GM19193 (cell line): ENCODE results near the gene SNRNP200.

Source experiments
- POLR2A ChIP-seq: IDR thresholded peaks from 4 replicates; pipeline ENCODE4 v1.6.1; 2011; ENCODE audit not compliant: insufficient read depth, insufficient read length; ENCODE audit errors: extremely low read depth

The SNRNP200 gene

DNA sequence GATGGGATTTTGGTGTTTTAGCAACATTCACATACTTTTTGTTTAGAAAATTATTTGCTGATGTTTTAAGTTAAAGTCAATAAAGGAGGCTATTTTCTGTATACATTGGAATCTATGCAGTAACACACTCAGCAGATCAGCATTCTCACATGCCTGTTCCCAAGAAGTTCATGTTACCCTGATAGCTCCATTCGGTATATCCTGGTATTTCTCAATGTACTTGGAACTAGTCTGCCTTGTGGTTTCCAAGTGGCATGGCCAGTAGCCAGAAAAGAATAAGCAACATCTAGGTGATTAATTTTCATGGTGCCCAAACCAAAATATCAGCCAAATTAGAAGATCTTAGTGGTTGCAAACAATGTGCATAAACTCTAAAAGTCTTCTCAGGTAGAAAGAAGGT lies 25.1 kb upstream of the SNRNP200 start:
- TF ChIP-seq POLR2A: no peak

DNA sequence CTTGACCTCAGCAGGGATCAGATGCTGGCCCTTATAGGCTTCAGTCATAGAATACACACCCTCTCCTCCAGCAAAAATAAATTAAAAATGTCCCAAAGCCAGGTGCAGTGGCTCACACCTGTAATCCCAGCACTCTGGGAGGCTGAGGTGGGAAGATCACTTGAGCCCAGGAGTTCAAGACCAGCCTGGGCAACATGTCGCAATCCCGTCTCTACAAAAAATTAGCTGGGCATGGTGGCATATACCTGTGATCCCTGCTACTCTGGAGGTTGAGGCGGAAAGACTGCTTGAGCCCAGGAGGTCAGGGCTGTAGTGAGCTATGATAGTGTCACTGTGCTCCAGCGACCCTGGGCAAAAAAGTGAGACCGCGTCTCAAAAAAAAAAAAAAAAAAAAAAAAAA lies 24.5 kb upstream of the SNRNP200 start:
- no peak for TF ChIP-seq POLR2A

GRCh38 chr2:96329456-96329855 lies 24.1 kb upstream of the SNRNP200 start:
- no peak for TF ChIP-seq POLR2A

DNA sequence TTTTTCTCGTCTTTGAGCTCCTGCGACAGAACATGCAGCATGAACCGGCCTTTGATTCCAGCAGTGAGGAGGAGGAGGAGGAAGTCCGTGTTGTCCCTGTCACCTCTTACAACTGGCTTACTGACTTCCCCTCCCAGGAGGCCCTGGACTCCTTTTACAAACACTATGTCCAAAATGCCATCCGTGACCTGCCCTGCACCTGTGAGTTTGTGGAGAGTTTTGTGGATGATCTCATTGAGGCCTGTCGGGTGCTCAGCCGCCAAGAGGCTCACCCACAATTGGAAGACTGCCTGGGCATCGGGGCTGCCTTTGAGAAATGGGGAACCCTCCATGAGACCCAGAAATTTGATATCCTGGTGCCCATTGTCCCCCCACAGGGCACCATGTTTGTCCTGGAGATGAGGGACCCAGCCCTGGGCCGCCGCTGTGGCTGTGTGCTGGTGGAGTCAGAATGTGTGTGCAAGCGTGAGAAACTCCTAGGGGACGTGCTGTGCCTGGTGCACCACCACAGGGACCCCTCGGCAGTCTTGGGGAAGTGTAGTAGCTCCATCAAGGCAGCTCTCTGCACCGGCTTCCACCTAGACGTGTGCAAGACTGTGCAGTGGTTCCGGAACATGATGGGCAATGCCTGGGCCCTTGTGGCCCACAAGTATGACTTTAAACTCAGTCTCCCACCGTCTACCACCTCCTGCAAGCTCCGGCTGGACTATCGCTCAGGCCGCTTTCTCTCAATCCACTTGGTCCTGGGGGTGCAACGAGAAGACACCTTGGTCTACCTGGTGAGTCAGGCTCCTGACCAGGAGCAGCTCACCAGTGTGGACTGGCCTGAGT lies 21.9 kb upstream of the SNRNP200 start:
- no peak for TF ChIP-seq POLR2A

DNA sequence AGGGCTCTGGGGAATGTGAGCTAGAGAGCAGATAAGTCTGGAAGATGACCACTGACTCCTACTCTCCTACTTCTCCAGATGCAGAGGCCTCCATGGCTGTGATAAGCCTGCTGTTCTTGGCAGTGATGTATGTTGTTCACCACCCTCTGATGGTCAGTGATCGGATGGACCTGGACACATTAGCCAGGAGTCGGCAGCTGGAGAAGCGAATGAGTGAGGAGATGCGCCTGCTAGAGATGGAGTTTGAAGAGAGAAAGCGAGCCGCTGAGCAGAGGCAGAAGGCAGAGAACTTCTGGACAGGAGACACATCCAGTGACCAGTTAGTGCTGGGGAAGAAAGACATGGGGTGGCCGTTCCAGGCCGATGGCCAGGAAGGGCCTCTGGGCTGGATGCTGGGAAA lies 21.2 kb upstream of the SNRNP200 start:
- no peak for TF ChIP-seq POLR2A

- peak; percentile 45 for TF ChIP-seq POLR2A
Measured at GRCh38 chr2:96325884-96326255, 20.5 kb upstream of the SNRNP200 start.

DNA sequence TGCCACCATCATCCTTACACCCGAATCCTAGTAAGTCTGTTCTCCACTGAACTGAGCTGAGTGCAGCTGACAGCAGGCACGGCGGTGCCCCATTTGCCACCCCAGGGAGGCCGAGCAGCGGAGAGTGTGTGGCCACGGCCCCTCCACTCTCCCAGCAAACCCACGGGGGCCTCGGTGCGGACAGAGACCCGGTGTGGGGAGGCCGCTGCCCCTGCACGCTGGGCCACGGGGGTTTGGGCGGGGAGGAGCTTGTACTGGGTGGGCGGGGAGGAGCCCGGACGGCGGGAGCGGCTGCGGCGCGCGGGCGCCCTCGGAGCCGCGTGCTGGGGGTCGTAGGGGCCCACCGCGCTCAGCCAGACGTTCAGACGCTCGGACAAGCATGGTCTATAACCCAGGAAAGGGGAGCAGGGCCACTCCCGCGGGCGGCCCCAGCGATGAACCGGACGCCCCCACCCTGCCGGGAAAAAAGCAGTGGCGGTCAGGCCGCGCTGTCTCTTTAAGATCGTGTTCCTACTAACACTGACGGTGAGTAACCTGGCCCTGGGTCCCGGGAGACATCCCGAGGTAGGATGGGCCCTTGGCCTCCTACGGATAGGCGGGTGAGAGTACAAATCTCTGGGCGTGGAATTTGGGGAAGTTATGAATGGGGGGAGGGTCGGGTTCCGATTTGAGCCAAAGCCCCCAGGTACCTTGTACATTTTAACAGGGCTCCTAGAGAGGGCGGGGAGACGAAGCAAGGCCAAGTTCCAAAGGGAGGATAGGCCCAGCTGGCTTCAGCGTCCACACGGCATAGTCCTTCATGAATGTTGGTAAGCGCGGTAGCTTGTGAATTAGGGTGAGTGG lies 19.9 kb upstream of the SNRNP200 start, which contains the start of gene ITPRIPL1:
ITPRIPL1 (plus strand) TSS at position 277 of the 843 bp plus-strand sequence; CDS start at position 800, 523 bp downstream.
- TF ChIP-seq POLR2A: peak; percentile 48

DNA sequence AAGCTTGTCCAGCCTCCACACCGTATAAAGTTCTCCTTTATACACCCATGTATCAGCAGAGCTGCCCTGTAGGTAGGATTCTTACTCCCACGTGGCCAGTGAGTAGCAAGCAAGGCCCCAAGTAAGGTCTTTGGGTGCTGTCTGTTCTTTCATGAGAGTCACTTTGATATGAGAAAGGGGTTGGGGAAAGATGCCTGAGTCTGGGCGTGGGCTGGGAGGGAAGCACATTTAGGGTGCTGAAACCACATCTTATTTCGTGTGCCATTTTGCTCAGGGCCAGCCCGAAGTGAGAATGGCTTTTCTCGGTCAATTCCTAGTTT lies 19.3 kb upstream of the SNRNP200 start:
- no peak for TF ChIP-seq POLR2A

DNA sequence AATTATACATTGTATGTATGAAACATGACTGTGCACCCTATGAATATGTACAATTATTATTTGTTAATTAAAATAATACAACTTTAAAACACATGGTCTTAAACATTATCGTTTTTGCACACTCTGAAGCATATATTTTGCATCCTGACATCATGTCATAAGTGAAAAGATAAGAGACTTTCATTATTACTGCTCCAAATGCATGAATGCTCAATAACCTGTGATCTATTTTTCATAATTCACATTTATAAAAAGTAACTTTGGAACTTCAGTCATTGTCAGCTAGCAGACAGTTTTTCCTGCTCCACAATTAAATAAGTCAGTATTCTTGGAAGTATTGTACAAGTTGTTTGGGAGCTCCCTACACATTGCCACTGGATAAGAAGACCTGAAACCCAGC lies 18.5 kb upstream of the SNRNP200 start:
- TF ChIP-seq POLR2A: no peak

GRCh38 chr2:96320728-96321622 lies 15.6 kb upstream of the SNRNP200 start:
- TF ChIP-seq POLR2A: no peak

GRCh38 chr2:96320326-96320725 lies 15.0 kb upstream of the SNRNP200 start:
- no peak for TF ChIP-seq POLR2A

- TF ChIP-seq POLR2A: no peak
Measured at GRCh38 chr2:96319396-96319795, 14.1 kb upstream of the SNRNP200 start.

- TF ChIP-seq POLR2A: no peak
Measured at GRCh38 chr2:96318723-96319122, 13.4 kb upstream of the SNRNP200 start.

DNA sequence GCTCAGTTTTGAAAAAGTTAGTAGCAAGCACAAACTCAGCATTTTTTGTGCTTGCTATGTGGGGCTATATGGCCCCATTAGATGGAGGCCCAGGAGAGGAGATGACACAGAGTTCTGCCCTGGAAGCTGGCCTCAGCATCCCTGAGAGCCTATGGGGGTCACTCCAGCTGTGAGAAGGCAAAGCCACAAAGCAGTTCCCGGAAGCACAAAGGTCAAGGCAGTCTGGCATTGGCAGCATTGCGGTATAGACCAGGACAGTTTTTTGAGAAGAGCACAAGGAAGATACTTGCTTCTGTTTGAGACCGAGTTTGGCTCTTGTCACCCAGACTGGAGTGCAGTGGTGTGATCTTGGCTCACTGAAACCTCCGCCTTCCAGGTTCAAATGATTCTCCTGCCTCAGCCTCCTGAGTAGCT lies 12.2 kb upstream of the SNRNP200 start:
- no peak for TF ChIP-seq POLR2A

GRCh38 chr2:96316999-96317398 lies 11.7 kb upstream of the SNRNP200 start:
- no peak for TF ChIP-seq POLR2A
